ENCODE measurements around the gene HSPG2. TPM values are rescaled to one million over a fixed set of nuclear protein-coding genes. Genes with fewer than 3 reads are reported as not detected.
A peak's percentile ranks its signal among the peaks of the same experiment; 100 is the strongest.

The HSPG2 gene
- total RNA-seq, 4 donors from 2014 or later = 311 to 1,021 (median 351) TPM

DNA sequence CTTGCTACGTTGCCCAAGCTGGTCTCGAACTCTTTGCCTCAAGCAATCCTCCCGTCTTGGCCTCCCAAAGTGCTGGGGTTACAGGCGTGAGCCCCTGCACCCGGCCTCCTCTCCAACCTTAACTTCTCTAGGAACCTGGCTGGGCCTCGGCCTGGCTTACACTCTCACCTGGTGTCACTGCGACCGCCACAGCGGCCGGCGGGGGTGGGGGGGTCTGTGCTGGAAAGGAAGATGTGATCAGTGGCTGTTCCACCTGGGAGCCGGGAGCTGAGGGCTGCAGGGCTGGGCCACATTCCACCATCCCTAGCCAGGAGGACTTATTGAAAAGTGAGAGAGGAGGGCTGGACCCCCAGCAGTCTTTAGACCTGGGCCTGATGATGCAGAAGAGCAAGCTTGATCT, 48.6 kb downstream of the HSPG2 start:
- 91% methylated on average over 3 of the region's 12 CpGs; no CpG with 5 or more reads in 1 of the 2 donors for WGBS, 2 donors (ENCODE audit: low coverage in 1 of 2)
- H3K27ac ChIP-seq = peak overlapping the region in 2 of 4 donors; percentile 64 to 98

DNA sequence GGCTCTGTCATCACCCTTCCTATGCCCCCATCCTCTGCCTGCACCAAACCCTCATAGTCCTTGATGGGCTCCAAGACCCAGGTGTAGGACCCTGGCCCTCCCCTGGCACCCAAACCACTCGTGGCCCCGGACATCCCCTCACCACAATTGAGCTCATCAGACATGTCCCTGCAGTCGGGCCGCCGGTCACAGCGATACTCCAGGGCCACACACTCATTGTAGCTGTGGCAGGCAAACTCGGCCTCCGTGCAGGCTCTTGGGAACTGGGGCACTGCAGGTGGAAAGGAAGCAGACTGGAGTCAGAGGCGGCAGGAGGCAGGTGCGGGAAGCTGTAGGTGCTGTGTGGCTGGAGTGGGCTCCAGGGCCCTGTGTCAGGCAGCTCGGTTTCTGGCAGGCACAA, 49.3 kb downstream of the HSPG2 start:
- Histone ChIP-seq H3K27me3 (no peaks in the 10 kb centered on the region), H3K4me3 (no peak overlapping the region), H3K4me1 (peaks cover 0 to 25% (median 0%) of the 10 kb centered on the region in 3 donors), H3K36me3 (peaks cover 0 to 98% of the 10 kb centered on the region in 2 donors), H3K27ac (peak overlapping the region in 3 of 4 donors; percentile 34 to 98 (median 64)), H3K9me3 (no peaks in the 10 kb centered on the region)
- 40 to 89% methylated on average over 1 to 5 of the region's 11 CpGs for WGBS, 2 donors (ENCODE audit: low coverage in 1 of 2)
- no peak for TF ChIP-seq POLR2AphosphoS5 (IDR thresholded peaks at IDR 0.05)
- no peak for TF ChIP-seq EP300 (IDR thresholded peaks at IDR 0.05)
- TF ChIP-seq, protein P1, sequence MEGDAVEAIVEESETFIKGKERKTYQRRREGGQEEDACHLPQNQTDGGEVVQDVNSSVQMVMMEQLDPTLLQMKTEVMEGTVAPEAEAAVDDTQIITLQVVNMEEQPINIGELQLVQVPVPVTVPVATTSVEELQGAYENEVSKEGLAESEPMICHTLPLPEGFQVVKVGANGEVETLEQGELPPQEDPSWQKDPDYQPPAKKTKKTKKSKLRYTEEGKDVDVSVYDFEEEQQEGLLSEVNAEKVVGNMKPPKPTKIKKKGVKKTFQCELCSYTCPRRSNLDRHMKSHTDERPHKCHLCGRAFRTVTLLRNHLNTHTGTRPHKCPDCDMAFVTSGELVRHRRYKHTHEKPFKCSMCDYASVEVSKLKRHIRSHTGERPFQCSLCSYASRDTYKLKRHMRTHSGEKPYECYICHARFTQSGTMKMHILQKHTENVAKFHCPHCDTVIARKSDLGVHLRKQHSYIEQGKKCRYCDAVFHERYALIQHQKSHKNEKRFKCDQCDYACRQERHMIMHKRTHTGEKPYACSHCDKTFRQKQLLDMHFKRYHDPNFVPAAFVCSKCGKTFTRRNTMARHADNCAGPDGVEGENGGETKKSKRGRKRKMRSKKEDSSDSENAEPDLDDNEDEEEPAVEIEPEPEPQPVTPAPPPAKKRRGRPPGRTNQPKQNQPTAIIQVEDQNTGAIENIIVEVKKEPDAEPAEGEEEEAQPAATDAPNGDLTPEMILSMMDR (IDR thresholded peaks at IDR 0.05) = no peak
- ATAC-seq = no peak

More for the DNA sequence above, 48.6 kb downstream of the HSPG2 start:
- Histone ChIP-seq H3K4me3 (no peak overlapping the region), H3K4me1 (peaks cover 0 to 25% (median 4%) of the 10 kb centered on the region in 3 donors), H3K27me3 (no peaks in the 10 kb centered on the region), H3K9me3 (no peaks in the 10 kb centered on the region), H3K36me3 (peaks cover 0 to 98% of the 10 kb centered on the region in 2 donors)
- TF ChIP-seq, protein P1 (IDR thresholded peaks at IDR 0.05) = no peak
- TF ChIP-seq POLR2A (IDR thresholded peaks at IDR 0.05) (no peak), POLR2AphosphoS5 (IDR thresholded peaks at IDR 0.05) (no peak), EP300 (IDR thresholded peaks at IDR 0.05) (no peak)
- no peak for ATAC-seq

DNA sequence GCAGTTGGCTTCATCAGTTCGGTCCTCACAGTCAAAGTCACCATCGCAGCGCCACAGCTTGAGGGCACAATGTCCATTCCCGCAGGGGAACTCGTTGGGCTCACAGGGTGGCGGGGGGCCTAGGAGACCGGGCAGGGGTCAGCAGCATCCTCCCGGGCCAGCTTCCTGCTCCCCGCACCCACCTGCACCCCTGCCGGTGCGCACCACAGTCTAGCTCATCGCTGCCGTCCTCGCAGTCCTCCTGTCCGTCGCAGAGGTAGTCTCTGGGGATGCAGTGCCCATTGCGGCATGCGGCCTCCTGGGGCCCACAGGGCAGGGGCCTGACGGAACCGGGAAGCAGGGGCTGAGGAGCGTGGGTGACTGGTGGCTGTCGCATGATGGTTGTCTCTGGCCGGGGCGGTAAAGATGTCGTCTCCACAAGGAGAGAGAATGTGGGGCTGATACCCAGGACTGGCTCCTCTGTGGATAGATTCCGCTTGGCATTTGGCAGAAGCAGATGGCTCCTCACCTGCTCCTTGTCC, 49.8 kb downstream of the HSPG2 start:
- Histone ChIP-seq H3K4me1 (peaks cover 0 to 25% (median 0%) of the 10 kb centered on the region in 3 donors), H3K36me3 (peaks cover 0 to 99% of the 10 kb centered on the region in 2 donors), H3K4me3 (no peak overlapping the region), H3K27me3 (no peaks in the 10 kb centered on the region), H3K9me3 (no peaks in the 10 kb centered on the region), H3K27ac (peak overlapping the region in 3 of 4 donors; percentile 50 to 98 (median 66))
- no peak for ATAC-seq
- WGBS, 2 donors (ENCODE audit: low coverage in 1 of 2) = 95% methylated on average over 3 of the region's 26 CpGs; no CpG with 5 or more reads in 1 of the 2 donors
- TF ChIP-seq EP300 (IDR thresholded peaks at IDR 0.05) (no peak), POLR2AphosphoS5 (IDR thresholded peaks at IDR 0.05) (no peak), POLR2A (IDR thresholded peaks at IDR 0.05) (no peak)
- TF ChIP-seq, protein P1 (IDR thresholded peaks at IDR 0.05) = no peak

DNA sequence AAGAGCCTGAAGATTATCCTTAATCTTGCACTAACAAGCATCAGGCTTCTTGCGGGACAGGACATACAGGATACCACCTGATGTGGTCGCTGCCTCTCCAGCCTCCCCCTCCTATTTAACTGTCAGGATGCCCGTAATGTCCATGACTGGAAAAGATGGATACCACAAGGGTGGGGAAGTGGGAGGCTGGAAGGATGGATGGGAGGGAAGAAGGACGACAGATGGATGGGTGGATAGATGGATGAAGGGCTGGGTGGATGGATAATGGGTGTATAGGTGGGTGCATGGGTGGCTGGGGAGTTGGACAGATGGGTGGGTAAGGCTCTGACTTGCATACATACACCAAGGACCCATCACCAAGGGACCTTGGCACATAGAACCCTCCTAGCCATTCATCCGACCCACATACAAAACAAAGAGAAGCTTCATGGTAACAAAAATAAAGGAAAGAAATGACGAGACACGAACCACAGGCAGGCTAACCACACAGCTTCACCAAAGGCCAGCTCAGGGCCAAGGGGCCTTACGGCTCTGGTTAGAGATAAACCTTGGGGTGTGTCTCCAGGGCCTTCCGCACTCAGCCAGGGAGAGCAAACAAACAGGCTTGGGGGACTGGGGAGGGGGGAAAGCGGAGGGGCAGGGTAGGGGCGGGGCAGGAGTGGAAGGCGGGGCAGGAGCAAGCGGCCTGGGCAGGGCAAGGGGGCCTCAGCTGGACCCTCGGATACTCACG, 50.5 kb downstream of the HSPG2 start:
- no peaks in the 10 kb centered on the region for H3K27me3 ChIP-seq
- WGBS, 2 donors (ENCODE audit: low coverage in 1 of 2) = 71 to 74% methylated on average over 5 to 6 of the region's 15 CpGs
- H3K27ac ChIP-seq = peak overlapping the region in 3 of 4 donors; percentile 50 to 98 (median 66)
- no peak overlapping the region for H3K4me3 ChIP-seq
- peaks cover 0 to 98% of the 10 kb centered on the region in 2 donors for H3K36me3 ChIP-seq
- no peaks in the 10 kb centered on the region for H3K9me3 ChIP-seq
- ATAC-seq = no peak
- TF ChIP-seq EP300 (IDR thresholded peaks at IDR 0.05) = no peak
- TF ChIP-seq POLR2AphosphoS5 (IDR thresholded peaks at IDR 0.05) = no peak
- TF ChIP-seq, protein P1 (IDR thresholded peaks at IDR 0.05) = no peak
- TF ChIP-seq POLR2A (IDR thresholded peaks at IDR 0.05) = no peak
- H3K4me1 ChIP-seq = peaks cover 0 to 21% (median 0%) of the 10 kb centered on the region in 3 donors

Measured in gastroesophageal sphincter (tissue), 4 donors.